HG03196 (cell line): ENCODE data around the gene TENT5A.
"Not testable (repeated sequence)": the region's sequence is repeated elsewhere in the genome, so short reads cannot be mapped to it uniquely, and the experiment has no call there.

ENCODE experiments used
- ATAC-seq: cut with Tn5 transposase; IDR thresholded peaks from one replicate; pipeline ENCODE4 v1.9.1; 2021; ENCODE audit not compliant: unreplicated experiment

The TENT5A gene

GRCh38 chr6:81752084-81752920, at the start of gene TENT5A:
TENT5A (minus strand) TSS chr6:81752681; CDS start chr6:81752141, 540 bp downstream.
- ATAC-seq, result peak; percentile 73

- no peak for ATAC-seq
Observed at GRCh38 chr6:81801489-81801888, 49.0 kb upstream of the TENT5A start.

- ATAC-seq, result no peak
Observed at GRCh38 chr6:81800666-81801065, 48.2 kb upstream of the TENT5A start.

- ATAC-seq, result no peak
Observed at GRCh38 chr6:81799323-81799722, 46.8 kb upstream of the TENT5A start.

GRCh38 chr6:81797591-81797990, 45.1 kb upstream of the TENT5A start:
- no peak for ATAC-seq

- ATAC-seq, result no peak
Observed at GRCh38 chr6:81795890-81796289, 43.4 kb upstream of the TENT5A start.

GRCh38 chr6:81793821-81794475, 41.5 kb upstream of the TENT5A start:
- no peak for ATAC-seq

GRCh38 chr6:81792826-81793225, 40.3 kb upstream of the TENT5A start:
- no peak for ATAC-seq

GRCh38 chr6:81791756-81792155, 39.3 kb upstream of the TENT5A start:
- ATAC-seq, result no peak

- no peak for ATAC-seq
Observed at GRCh38 chr6:81790034-81790433, 37.6 kb upstream of the TENT5A start.

- ATAC-seq, result no peak
Observed at GRCh38 chr6:81789291-81789690, 36.8 kb upstream of the TENT5A start.

- no peak for ATAC-seq
Observed at GRCh38 chr6:81788748-81789147, 36.3 kb upstream of the TENT5A start.

- ATAC-seq, result no peak
Observed at GRCh38 chr6:81787313-81788068, 35.0 kb upstream of the TENT5A start.

- no peak for ATAC-seq
Observed at GRCh38 chr6:81786150-81786549, 33.7 kb upstream of the TENT5A start.

- no peak for ATAC-seq
Observed at GRCh38 chr6:81785377-81785776, 32.9 kb upstream of the TENT5A start.

- no peak for ATAC-seq
Observed at GRCh38 chr6:81783893-81784292, 31.4 kb upstream of the TENT5A start.

GRCh38 chr6:81781624-81782023, 29.1 kb upstream of the TENT5A start:
- ATAC-seq, result no peak

- ATAC-seq, result no peak
Observed at GRCh38 chr6:81777586-81778268, 25.2 kb upstream of the TENT5A start.

GRCh38 chr6:81776219-81776618, 23.7 kb upstream of the TENT5A start:
- ATAC-seq, result not testable (repeated sequence)

GRCh38 chr6:81774542-81774941, 22.1 kb upstream of the TENT5A start:
- no peak for ATAC-seq

- ATAC-seq, result no peak
Observed at GRCh38 chr6:81773887-81774286, 21.4 kb upstream of the TENT5A start.
